Stimulated activated CD8-positive, alpha-beta memory T cell treated with anti-CD3 and anti-CD28 coated beads, Interleukin-12 subunit alpha, Interleukin-12 subunit beta, amount 100 ng/mL, for 24 hours (primary cell): ENCODE measurements around the gene SORBS1.

ENCODE experiments used
- DNase-seq: peaks from one replicate; pipeline ENCODE4 v3.0.0-alpha.2; 2020; ENCODE audit errors: extremely low read depth

The SORBS1 gene

DNA sequence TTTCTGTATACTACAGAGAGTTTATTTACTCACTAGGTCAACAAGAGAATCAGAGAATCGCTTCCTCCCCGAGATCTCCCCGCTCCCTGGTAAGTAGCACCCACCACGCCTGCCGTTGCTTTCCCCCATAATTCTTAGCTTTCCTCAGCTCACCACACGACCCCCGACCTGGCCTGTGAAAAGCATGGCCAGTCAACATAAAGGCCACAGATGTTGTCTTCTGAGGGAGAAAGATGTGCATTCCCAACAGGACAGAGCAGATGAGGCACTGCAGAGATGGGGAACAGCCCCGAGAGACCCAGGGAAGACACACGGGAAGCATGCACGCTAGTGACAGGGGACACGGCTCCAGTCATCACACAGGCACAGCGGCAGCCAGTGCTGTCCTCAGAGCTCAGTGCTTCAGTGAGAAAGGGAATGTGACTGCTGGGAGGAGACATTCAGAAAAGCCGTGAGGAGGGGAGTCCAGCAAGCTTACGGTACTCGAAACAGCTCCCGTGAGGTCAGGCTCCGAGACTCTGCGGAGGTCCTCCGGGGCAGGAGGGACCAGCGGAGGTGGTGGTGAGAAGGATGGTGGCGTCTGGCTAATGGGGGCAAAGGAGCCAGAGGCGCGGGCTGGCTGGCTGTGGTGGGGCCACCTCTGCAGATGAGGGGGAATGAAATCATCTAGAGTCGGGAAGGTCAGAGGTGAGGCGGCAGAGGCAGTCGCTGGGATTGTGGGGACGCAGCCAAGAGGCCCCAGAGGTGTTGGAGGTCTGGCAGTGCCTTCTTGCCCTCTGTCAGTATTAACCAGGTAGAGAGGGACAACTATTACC, 146.9 kb downstream of the SORBS1 start:
- DNase-seq, result no peak

- no peak for DNase-seq
These were observed 147.6 kb downstream of the SORBS1 start for GRCh38 chr10:95413588-95413987.

DNA sequence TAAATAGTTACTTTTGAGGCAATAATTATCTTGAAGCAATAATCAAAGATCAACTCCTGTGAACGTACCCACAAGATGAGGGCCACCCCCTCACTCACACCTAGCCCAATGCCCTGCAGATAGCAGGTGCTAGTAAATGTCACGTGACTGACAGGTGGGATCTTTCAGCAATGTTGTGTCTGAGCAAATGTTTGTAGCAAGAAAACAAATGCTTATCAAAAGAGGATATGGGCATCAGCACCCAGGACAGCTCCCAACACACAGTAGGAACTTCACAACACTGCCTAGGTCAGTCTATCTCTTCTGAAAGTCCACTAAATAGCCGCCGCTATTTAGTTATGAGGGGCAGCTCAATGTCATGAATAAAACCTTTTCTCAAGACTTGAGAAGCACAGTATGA, 149.5 kb downstream of the SORBS1 start:
- no peak for DNase-seq

GRCh38 chr10:95408983-95409873, 151.9 kb downstream of the SORBS1 start:
- no peak for DNase-seq

- DNase-seq, result no peak
These were observed 152.8 kb downstream of the SORBS1 start for GRCh38 chr10:95408148-95408960.

DNA sequence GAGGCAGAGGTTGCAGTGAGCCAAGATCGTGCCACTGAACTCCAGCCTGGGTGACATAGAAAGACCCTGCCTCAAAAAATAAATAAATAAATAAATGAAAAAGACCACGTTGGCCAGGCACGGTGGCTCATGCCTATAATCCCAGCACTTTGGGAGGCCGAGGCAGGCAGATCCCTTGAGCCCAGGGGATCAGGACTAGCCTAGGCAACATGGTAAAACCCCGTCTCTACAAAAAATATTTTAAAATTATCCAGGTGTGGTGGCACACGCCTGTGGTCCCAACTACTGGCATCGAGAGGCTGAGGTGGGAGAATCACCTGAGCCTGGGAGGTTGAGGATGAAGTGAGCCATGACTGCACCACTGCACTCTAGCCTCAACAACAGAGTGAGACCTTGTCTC, 153.6 kb downstream of the SORBS1 start:
- no peak for DNase-seq

GRCh38 chr10:95406651-95407280, 154.4 kb downstream of the SORBS1 start:
- DNase-seq, result no peak

- no peak for DNase-seq
These were observed 155.5 kb downstream of the SORBS1 start for GRCh38 chr10:95405655-95406054.

DNA sequence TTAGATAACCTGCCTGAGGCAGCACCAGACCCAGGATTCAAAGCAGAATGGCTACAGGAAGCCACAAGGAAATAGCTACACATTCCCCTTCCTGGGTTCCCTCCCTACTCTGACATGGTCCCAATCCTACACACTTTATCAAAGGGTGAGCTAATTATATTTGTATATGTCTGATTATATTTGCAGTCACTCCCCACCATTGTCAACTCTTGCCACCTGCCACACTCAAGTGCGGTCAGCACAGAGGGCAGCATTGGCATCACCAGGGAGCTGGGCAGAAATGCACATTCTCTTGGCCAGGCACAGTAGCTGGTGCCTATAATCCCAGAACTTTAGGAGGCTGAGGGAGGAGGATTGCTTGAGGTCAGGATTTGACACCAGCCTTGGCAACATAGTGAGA, 156.3 kb downstream of the SORBS1 start:
- no peak for DNase-seq

- DNase-seq, result no peak
These were observed 156.7 kb downstream of the SORBS1 start for GRCh38 chr10:95404462-95404858.

- no peak for DNase-seq
These were observed 157.3 kb downstream of the SORBS1 start for GRCh38 chr10:95403700-95404461.

DNA sequence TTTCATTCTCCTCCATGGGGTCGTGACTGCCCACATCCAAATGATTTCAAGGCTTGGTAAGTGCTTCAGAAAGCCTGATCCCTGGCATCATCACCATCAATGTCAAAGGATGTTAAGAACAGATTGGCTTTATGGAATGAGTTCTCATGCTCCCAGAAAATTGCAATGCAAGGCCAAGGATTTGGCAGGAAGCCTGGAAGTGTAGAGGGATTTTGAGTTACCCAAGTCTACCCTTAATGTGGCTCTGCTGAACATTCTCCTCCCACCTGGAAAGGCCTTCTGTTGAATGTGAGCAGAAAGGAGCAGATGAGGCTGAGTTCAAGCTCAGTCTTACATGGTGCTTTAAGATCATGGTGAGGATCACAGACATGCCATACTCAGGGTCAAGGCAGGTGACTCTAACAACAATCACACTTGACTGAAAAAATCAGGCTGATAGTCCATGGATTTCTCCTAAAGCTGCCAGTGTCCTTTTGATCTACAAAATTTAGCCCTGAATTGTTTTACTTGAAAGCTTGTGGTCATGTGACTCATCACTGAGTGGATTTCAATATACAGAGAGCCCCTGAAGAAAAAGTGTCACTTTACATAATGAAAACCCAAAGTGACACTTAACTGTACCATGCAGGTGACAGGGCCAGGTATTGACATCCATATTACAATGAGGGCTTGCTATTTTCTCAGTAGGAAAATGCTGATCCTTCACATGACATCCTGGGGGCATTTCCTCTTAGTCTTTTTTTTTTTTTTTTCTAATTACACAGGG, 159.3 kb downstream of the SORBS1 start:
- DNase-seq, result no peak

DNA sequence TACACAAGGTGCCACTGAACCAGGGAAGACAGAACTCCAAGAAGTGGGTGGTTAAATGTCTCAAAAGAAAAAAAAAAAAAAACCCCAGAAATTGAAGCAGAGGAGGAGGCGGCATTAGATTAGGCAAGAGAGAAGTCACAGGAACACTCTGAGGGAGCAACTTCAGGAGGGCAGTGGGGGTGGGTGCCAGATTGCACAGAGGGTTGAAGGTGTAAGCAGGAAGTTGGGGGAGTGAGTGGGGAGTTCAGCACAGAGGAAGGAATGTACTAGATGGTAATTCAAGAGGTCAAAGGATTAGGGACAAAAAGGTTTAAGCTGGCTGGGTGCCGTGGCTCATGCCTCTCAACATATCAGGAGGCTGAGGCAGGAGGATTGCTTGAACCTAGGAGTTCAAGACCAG, 160.4 kb downstream of the SORBS1 start:
- no peak for DNase-seq

GRCh38 chr10:95399183-95399582, 162.0 kb downstream of the SORBS1 start:
- DNase-seq, result no peak

GRCh38 chr10:95397747-95398146, 163.4 kb downstream of the SORBS1 start:
- DNase-seq, result no peak

DNA sequence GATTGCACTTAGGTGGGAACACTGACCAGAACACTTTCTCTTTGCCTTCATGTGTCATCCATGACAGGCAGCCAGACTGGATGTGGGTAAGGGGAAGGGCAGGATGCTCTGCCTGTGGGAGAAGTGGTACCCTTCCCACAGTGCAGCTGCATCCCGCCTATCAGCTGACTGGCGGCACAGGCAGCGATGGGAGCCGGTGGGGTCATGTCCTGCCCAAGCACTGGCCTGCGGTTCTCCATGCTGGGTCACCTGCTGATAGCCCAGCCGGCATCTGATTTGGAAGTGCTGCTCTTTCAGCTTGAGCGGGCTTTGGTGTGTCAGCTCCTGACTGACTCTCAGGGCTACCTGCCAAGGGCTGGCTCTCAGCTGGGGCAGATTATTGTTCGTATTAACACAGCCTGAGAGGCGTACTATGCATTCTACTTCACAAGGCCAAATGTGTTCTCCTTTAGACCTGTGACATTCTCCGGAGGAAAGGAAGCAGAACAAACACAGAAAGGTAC, 165.2 kb downstream of the SORBS1 start:
- DNase-seq, result no peak

- no peak for DNase-seq
These were observed 166.8 kb downstream of the SORBS1 start for GRCh38 chr10:95394161-95394880.

GRCh38 chr10:95392681-95393164, 168.4 kb downstream of the SORBS1 start:
- DNase-seq, result no peak

GRCh38 chr10:95392217-95392584, 169.0 kb downstream of the SORBS1 start:
- no peak for DNase-seq
